ENCODE results near the gene NOC4L. TPM values are rescaled to one million over a fixed set of nuclear protein-coding genes. Genes with fewer than 3 reads are reported as not detected.

Gene NOC4L
- total RNA-seq, 3 donors from 2014 or later (not counting 1 experiment from before 2014, with no cell fraction given) = 21.0 to 30.2 (median 21.7) TPM

DNA sequence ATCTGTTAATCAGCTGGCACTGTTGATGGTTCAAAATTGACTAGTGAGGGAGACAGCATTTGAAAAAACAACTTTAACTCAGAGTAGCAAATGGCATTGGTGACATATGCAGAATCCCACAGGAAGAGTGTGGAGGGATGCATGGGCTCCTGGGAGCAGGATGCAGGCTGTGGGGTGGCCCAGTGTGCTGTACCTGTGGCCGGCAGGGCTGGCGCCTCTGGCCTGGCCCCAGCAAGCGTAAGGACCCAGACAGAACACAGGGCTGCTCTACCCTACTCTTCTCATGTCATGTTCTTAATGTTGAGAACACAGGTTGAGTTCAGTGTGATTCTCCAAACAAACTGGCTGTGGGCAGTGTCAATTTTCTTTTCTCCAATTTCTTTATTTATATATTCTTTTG lies 33.6 kb upstream of the NOC4L start:
- H3K27ac ChIP-seq (ENCODE audit: low read length) = no peak overlapping the region
- DNase-seq = no peak
- no peaks in the 10 kb centered on the region for H3K9me3 Mint-ChIP-seq

GRCh38 chr12:132111654-132112304 lies 32.5 kb upstream of the NOC4L start:
- no peak for DNase-seq
- 97% methylated on average over 19 of the region's 19 CpGs for WGBS (ENCODE audit: insufficient coverage)
- Histone ChIP-seq H3K4me1 (ENCODE audit: control insufficient read depth, insufficient read depth, low read length) (peaks cover 9% of the 10 kb centered on the region), H3K4me3 (ENCODE audit: low read length) (no peak overlapping the region), H3K27me3 (ENCODE audit: control insufficient read depth, insufficient read depth, low read length) (no peaks in the 10 kb centered on the region), H3K36me3 (ENCODE audit: control insufficient read depth, insufficient read depth, low read length) (peaks cover 29% of the 10 kb centered on the region), H3K27ac (ENCODE audit: low read length) (no peak overlapping the region), H3K9me3 (ENCODE audit: control insufficient read depth, insufficient read depth, low read length) (no peaks in the 10 kb centered on the region)
- no peak overlapping the region for H3K4me3 Mint-ChIP-seq
- H3K27me3 Mint-ChIP-seq (ENCODE audit: low read depth in 2 of 2) = no peaks in the 10 kb centered on the region
- no peaks in the 10 kb centered on the region for H3K36me3 Mint-ChIP-seq
- no peak overlapping the region for H3K27ac Mint-ChIP-seq
- H3K4me1 Mint-ChIP-seq = peaks cover 4 to 18% of the 10 kb centered on the region in 2 donors
- intact Hi-C loops (cut with micrococcal nuclease) = no loop called here
- no peaks in the 10 kb centered on the region for H3K9me3 Mint-ChIP-seq
- no peak for ATAC-seq
- TF ChIP-seq CTCF (IDR thresholded peaks at IDR 0.05) = no peak

More for the DNA sequence above, 33.6 kb upstream of the NOC4L start:
- Histone ChIP-seq H3K36me3 (ENCODE audit: control insufficient read depth, insufficient read depth, low read length) (peaks cover 24% of the 10 kb centered on the region), H3K4me3 (ENCODE audit: low read length) (no peak overlapping the region), H3K27me3 (ENCODE audit: control insufficient read depth, insufficient read depth, low read length) (no peaks in the 10 kb centered on the region), H3K9me3 (ENCODE audit: control insufficient read depth, insufficient read depth, low read length) (no peaks in the 10 kb centered on the region), H3K4me1 (ENCODE audit: control insufficient read depth, insufficient read depth, low read length) (peaks cover 6% of the 10 kb centered on the region)
- H3K4me1 Mint-ChIP-seq = peaks cover 4 to 9% of the 10 kb centered on the region in 2 donors
- H3K4me3 Mint-ChIP-seq = no peak overlapping the region
- H3K27me3 Mint-ChIP-seq (ENCODE audit: low read depth in 2 of 2) = no peaks in the 10 kb centered on the region
- H3K27ac Mint-ChIP-seq = no peak overlapping the region
- intact Hi-C loops (cut with micrococcal nuclease) = no loop called here
- no peak for TF ChIP-seq CTCF (IDR thresholded peaks at IDR 0.05)
- no peaks in the 10 kb centered on the region for H3K36me3 Mint-ChIP-seq
- 94% methylated on average over 3 of the region's 3 CpGs for WGBS (ENCODE audit: insufficient coverage)
- no peak for ATAC-seq

DNA sequence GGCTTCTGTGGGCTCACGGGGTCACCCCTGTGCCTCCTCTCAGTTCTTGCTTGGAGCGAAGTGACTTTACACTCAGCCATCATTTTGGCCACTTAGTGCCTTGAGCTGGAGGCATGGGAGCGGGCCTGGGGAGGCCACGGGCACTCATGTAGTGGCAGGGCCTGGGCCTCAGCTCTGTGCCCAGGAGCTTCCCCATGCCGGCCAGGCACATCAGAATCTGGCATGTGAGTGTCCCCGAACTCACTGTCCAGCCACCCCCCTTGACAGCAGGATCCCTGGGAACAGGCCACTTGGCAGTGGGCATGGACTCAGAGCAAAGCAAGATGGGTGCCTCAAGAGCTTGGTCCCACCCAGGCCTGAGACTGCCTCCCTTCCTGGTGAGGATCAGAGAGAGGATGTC lies 29.6 kb upstream of the NOC4L start:
- WGBS (ENCODE audit: insufficient coverage) = 95% methylated on average over 6 of the region's 6 CpGs
- peaks cover 4 to 18% of the 10 kb centered on the region in 2 donors for H3K4me1 Mint-ChIP-seq
- H3K27ac Mint-ChIP-seq = no peak overlapping the region
- intact Hi-C loops (cut with micrococcal nuclease) = no loop called here
- no peak overlapping the region for H3K4me3 Mint-ChIP-seq
- H3K9me3 Mint-ChIP-seq = no peaks in the 10 kb centered on the region
- Histone ChIP-seq H3K4me1 (ENCODE audit: control insufficient read depth, insufficient read depth, low read length) (peaks cover 9% of the 10 kb centered on the region), H3K4me3 (ENCODE audit: low read length) (no peak overlapping the region), H3K36me3 (ENCODE audit: control insufficient read depth, insufficient read depth, low read length) (peaks cover 21% of the 10 kb centered on the region), H3K27me3 (ENCODE audit: control insufficient read depth, insufficient read depth, low read length) (no peaks in the 10 kb centered on the region), H3K9me3 (ENCODE audit: control insufficient read depth, insufficient read depth, low read length) (no peaks in the 10 kb centered on the region), H3K27ac (ENCODE audit: low read length) (no peak overlapping the region)
- ATAC-seq (no peak), DNase-seq (no peak)
- H3K36me3 Mint-ChIP-seq = no peaks in the 10 kb centered on the region
- TF ChIP-seq CTCF (IDR thresholded peaks at IDR 0.05) = no peak
- H3K27me3 Mint-ChIP-seq (ENCODE audit: low read depth in 2 of 2) = no peaks in the 10 kb centered on the region

- Mint-ChIP-seq H3K36me3 (no peaks in the 10 kb centered on the region), H3K9me3 (no peaks in the 10 kb centered on the region), H3K27ac (peak overlapping the region in 1 of 2 donors; percentile 61), H3K27me3 (ENCODE audit: low read depth in 2 of 2) (no peaks in the 10 kb centered on the region), H3K4me3 (no peak overlapping the region), H3K4me1 (peaks cover 4 to 18% of the 10 kb centered on the region in 2 donors)
- peaks cover 9% of the 10 kb centered on the region for H3K4me1 ChIP-seq (ENCODE audit: control insufficient read depth, insufficient read depth, low read length)
- H3K36me3 ChIP-seq (ENCODE audit: control insufficient read depth, insufficient read depth, low read length) = peaks cover 16% of the 10 kb centered on the region
- H3K27me3 ChIP-seq (ENCODE audit: control insufficient read depth, insufficient read depth, low read length) = no peaks in the 10 kb centered on the region
- no peak overlapping the region for H3K4me3 ChIP-seq (ENCODE audit: low read length)
- H3K9me3 ChIP-seq (ENCODE audit: control insufficient read depth, insufficient read depth, low read length) = no peaks in the 10 kb centered on the region
- 60% methylated on average over 8 of the region's 9 CpGs for WGBS (ENCODE audit: insufficient coverage)
- TF ChIP-seq CTCF (IDR thresholded peaks at IDR 0.05) = no peak
- DNase-seq (no peak), ATAC-seq (peak; percentile 40 to 91 (median 43))
- no peak overlapping the region for H3K27ac ChIP-seq (ENCODE audit: low read length)
- intact Hi-C loops (cut with micrococcal nuclease) = no loop called here
Observed at GRCh38 chr12:132115500-132115899, 28.8 kb upstream of the NOC4L start.
